Ishikawa (cell line): ENCODE data around the gene SPINK13.

ENCODE experiments used
- CEBPB ChIP-seq: IDR thresholded peaks from 2 replicates; pipeline ENCODE4 v1.6.1; 2012
- CREB1 ChIP-seq: IDR thresholded peaks from 2 replicates; pipeline ENCODE4 v1.6.1; 2012; ENCODE audit warnings: low read depth
- EGR1 ChIP-seq: IDR thresholded peaks from 2 replicates; pipeline ENCODE4 v1.6.1; 2012
- EP300 ChIP-seq: IDR thresholded peaks from 2 replicates; pipeline ENCODE4 v1.6.1; 2012; ENCODE audit warnings: borderline replicate concordance
- FOXM1 ChIP-seq: IDR thresholded peaks from 2 replicates; pipeline ENCODE4 v1.6.1; 2012; ENCODE audit warnings: low read depth, borderline replicate concordance
- NFIC ChIP-seq: IDR thresholded peaks from 2 replicates; pipeline ENCODE4 v1.6.1; 2012
- RAD21 ChIP-seq: IDR thresholded peaks from 2 replicates; pipeline ENCODE4 v1.6.1; 2012; ENCODE audit warnings: low read depth
- REST ChIP-seq: IDR thresholded peaks from 2 replicates; pipeline ENCODE4 v1.6.1; 2012; ENCODE audit warnings: low read depth, mild to moderate bottlenecking
- TAF1 ChIP-seq: IDR thresholded peaks from 2 replicates; pipeline ENCODE4 v1.6.1; 2012; ENCODE audit warnings: low read depth, mild to moderate bottlenecking
- TCF12 ChIP-seq: IDR thresholded peaks from 2 replicates; pipeline ENCODE4 v1.6.1; 2012; ENCODE audit warnings: low read depth
- TEAD4 ChIP-seq: IDR thresholded peaks from 2 replicates; pipeline ENCODE4 v1.6.1; 2012
- YY1 ChIP-seq: IDR thresholded peaks from 2 replicates; pipeline ENCODE4 v1.6.1; 2012; ENCODE audit warnings: low read depth
- ZBTB7A ChIP-seq: IDR thresholded peaks from 2 replicates; pipeline ENCODE4 v1.6.1; 2012; ENCODE audit warnings: low read depth
- TF ChIP-seq, protein P1 (sequence below): IDR thresholded peaks from 2 replicates; pipeline ENCODE4 v1.6.1; 2012
- TF ChIP-seq, protein P2 (sequence below): IDR thresholded peaks from 2 replicates; pipeline ENCODE4 v1.6.1; 2012

Gene SPINK13

DNA sequence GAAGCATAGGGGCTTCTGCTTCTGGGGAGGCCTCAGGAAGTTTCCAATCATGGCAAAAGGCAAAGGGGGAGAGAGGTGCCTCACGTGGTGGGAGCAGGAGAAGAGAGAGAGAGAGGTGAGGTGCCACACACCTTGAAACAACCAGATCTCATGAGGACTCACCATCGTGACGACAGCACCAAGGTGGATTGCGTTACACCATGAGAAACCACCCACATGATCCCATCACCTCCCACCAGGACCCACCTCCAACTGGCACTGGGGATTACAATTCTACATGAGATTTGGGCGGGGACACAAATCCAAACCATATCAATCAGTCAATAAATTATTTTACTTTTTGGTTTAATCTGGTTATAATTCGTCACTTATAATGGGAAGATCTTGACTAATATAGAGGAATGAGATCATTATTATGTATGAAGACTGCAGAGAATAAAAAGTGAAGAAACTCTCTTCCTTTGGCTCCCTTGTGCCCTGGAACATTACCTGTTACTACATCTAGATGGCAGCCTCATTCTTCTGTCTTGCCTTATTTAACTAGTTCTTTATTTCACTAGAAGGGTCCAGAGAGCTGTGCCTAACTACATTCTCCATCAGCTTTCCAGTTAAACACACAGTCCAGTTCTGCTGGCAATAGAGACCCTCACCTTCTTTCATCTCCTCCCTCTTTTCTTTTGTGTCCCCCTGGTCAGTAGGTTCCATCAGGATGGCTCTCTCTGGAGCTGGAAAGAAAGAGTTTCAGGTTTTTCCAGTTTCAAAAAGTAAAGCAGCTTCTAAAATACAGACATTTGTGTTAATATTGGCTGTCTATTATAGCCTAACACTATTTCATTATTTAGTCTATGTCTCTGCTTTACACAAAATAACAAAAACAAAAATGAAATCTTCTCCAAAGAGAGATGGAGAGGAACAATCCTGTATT is 21.9 kb downstream of the SPINK13 start:
- TF ChIP-seq EP300 (no peak), RAD21 (peak; percentile 26; the same call in 1 of the 2 replicates)

GRCh38 chr5:148297731-148298130 is 29.1 kb downstream of the SPINK13 start:
- TF ChIP-seq EGR1, result no peak

DNA sequence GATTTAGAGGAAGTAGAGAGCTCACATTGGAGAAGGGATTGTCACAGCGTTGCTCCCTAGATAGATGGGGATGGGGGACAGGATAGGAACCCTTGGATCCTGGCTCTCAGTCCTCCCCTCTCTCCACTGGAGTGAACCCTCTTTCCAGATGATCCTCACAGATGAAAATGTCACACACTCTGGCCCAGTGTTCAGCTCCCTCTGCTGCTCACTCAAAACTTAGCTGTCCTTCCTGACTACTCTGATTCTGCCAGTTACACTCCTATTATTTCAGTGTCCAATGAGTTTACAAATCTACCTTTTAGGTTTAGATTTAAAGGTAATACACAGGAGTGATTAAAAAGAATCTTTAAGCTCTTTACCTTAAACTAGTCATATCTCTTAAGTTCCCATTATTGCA is 37.9 kb downstream of the SPINK13 start:
- no peak for TF ChIP-seq YY1
- no peak for TF ChIP-seq TAF1
- TF ChIP-seq RAD21, result no peak
- TF ChIP-seq ZBTB7A, result no peak
- TF ChIP-seq, protein P1, sequence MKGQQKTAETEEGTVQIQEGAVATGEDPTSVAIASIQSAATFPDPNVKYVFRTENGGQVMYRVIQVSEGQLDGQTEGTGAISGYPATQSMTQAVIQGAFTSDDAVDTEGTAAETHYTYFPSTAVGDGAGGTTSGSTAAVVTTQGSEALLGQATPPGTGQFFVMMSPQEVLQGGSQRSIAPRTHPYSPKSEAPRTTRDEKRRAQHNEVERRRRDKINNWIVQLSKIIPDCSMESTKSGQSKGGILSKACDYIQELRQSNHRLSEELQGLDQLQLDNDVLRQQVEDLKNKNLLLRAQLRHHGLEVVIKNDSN, result no peak
- TF ChIP-seq TCF12, result no peak
- TF ChIP-seq CREB1, result no peak
- TF ChIP-seq REST, result no peak
- TF ChIP-seq EGR1, result no peak
- no peak for TF ChIP-seq NFIC
- TF ChIP-seq, protein P2, sequence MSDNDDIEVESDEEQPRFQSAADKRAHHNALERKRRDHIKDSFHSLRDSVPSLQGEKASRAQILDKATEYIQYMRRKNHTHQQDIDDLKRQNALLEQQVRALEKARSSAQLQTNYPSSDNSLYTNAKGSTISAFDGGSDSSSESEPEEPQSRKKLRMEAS, result no peak
- TF ChIP-seq CEBPB, result no peak
- no peak for TF ChIP-seq TEAD4
- TF ChIP-seq EP300, result no peak
- TF ChIP-seq FOXM1, result no peak

GRCh38 chr5:148309019-148309418 is 40.4 kb downstream of the SPINK13 start:
- TF ChIP-seq CREB1 (no peak), EP300 (no peak), EGR1 (no peak), RAD21 (no peak), TEAD4 (no peak), ZBTB7A (no peak), CEBPB (no peak), TCF12 (no peak), YY1 (no peak), NFIC (no peak), TAF1 (no peak), REST (no peak), FOXM1 (no peak)
- TF ChIP-seq, protein P2, result no peak
- TF ChIP-seq, protein P1, result no peak

DNA sequence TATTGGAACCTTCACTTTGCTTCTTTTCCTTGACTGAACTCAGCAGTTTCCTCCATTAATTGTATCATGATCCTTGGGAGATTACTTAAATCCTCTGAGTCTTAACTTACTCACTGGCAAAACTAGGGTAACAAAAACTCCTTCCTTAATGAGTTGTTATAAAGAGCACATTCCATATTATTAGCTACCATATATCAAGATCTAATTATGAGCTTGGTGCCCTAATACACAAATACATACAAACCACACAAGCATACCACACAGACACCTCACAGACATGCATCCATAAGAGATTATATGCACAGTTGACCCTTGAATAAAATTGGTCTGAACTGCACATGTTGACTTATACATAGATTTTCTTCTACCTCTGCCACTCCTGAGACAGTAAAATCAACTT is 41.2 kb downstream of the SPINK13 start:
- TF ChIP-seq TEAD4, result no peak
- TF ChIP-seq, protein P2, result no peak
- TF ChIP-seq YY1, result no peak
- TF ChIP-seq, protein P1, result no peak
- TF ChIP-seq NFIC, result no peak
- TF ChIP-seq EGR1, result no peak
- no peak for TF ChIP-seq RAD21
- TF ChIP-seq CEBPB, result no peak
- TF ChIP-seq TCF12, result no peak
- TF ChIP-seq ZBTB7A, result no peak
- no peak for TF ChIP-seq REST
- no peak for TF ChIP-seq TAF1
- no peak for TF ChIP-seq EP300
- TF ChIP-seq FOXM1, result no peak
